Stomach (tissue), 9 donors: ENCODE data around the gene LRRTM2. TPM values are rescaled to one million over a fixed set of nuclear protein-coding genes. Genes with fewer than 3 reads are reported as not detected.

Experiments used
- DNase-seq, 2 donors: peaks; one replicate each; pipeline versions ENCODE4 v3.0.0 to v3.0.0-alpha.2; 2013 to 2019
- H3K27ac ChIP-seq, 5 donors: fragments of 200-600 bp in 4 of 5; sonication (generic) in 4 of 5; one replicate each; pipeline ENCODE4 v1.5.1; 2013 to 2019; ENCODE audit warnings: mild to moderate bottlenecking in 1 of 5, moderate library complexity in 1 of 5
- H3K27me3 ChIP-seq, 3 donors: fragments of 200-600 bp; sonication (generic); one replicate each; pipeline ENCODE4 v1.5.1; 2017 to 2019; ENCODE audit warnings: mixed run types in 1 of 3
- H3K36me3 ChIP-seq, 4 donors: fragments of 200-600 bp; sonication (generic); 1 replicate in 3 of 4; 2 replicates in 1 of 4; pipeline ENCODE4 v1.5.1; 2016 to 2019
- H3K4me1 ChIP-seq, 4 donors: fragments of 200-600 bp; sonication (generic); one replicate each; pipeline ENCODE4 v1.5.1; 2016 to 2019
- H3K4me3 ChIP-seq, 4 donors: fragments of 200-600 bp; sonication (generic) in 3 of 4; one replicate each; pipeline ENCODE4 v1.5.1; 2016 to 2019; ENCODE audit warnings: mild to moderate bottlenecking in 1 of 4
- H3K9me3 ChIP-seq, 4 donors: fragments of 200-600 bp; sonication (generic); one replicate each; pipeline ENCODE4 v1.5.1; 2016 to 2019
- EP300 ChIP-seq: sonication (generic); formaldehyde crosslinking; IDR thresholded peaks from one replicate; pipeline ENCODE4 v1.6.1; 2017; ENCODE audit warnings: antibody characterized with exemption
- POLR2A ChIP-seq, 4 donors: fragments of 450-650 bp; IDR thresholded peaks; one replicate each; pipeline ENCODE4 v1.6.1; 2016; ENCODE audit warnings: antibody characterized with exemption in 4 of 4, control low read depth in 2 of 4, mild to moderate bottlenecking in 1 of 4, moderate library complexity in 1 of 4
- POLR2AphosphoS5 ChIP-seq, 3 donors: sonication (generic); formaldehyde crosslinking; IDR thresholded peaks; one replicate each; pipeline ENCODE4 v1.6.1; 2016; ENCODE audit warnings: antibody characterized with exemption in 3 of 3
- WGBS, 5 donors: extraction: QIAGEN DNeasy Blood & Tissue Kit in 3 of 5; methylation state at CpG; one replicate each; pipeline versions ENCODE4 v1.1.5 to v1.1.7; 2013 to 2018; 5-methylcytosine and 5-hydroxymethylcytosine counted together
- intact Hi-C: fragments of 100-400 bp; cut with DNase I; formaldehyde crosslinking; loops from one replicate; pipeline ENCODE4 v1.15.1; 2023; ENCODE audit warnings: low total_unique reads
- polyA plus RNA-seq, 3 donors: library from polyadenylated mRNA; stranded (reverse); fragments of 200-250 nt; gene quantifications; one replicate each; pipeline ENCODE4 v1.2.3, GENCODE V29; 2013
- total RNA-seq, 5 donors: library from RNA; depleted of rRNA; stranded (reverse); fragments of >200 nt; gene quantifications; one replicate each; pipeline versions ENCODE4 v1.1.0 to v1.2.3, GENCODE V29; 2014 to 2016
- TF ChIP-seq, protein P1 (sequence below), 7 experiments: fragments of 450-650 bp in 4 of 7; fragments of 200-600 bp in 3 of 7; sonication (generic) in 3 of 7; IDR thresholded peaks; one replicate each; pipeline ENCODE4 v1.5.1; 2016 to 2019; ENCODE audit warnings: antibody characterized with exemption in 7 of 7, control low read depth in 2 of 7, mild to moderate bottlenecking in 1 of 7
- donor health status: healthy with polysubstance abuse.
- donor health status: Bipolar disorder and iron deficiency.
- donor health status: healthy.

The LRRTM2 gene
- total and polyA plus RNA-seq, 8 donors, result 0.15 to 1.5 TPM; not detected in 6

DNA sequence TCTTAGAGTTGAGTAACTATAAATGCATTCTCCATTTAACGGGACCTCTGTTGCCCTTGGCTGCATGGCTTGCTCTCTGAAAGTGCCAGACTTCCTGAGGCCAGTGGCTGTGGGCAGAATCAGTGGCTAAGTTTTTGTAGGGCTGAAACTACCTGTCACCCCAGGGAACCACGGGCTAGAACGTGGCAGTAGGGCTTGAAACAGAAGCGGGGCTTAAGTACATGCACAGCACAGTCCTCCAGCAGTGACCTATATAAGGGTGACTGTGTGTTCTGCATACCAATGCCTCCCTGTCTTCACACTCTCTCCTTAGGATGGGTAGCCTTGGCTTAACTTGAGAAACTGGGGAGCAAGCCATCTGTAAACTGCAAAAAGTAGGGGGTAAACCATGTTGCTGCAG lies 43.6 kb upstream of the LRRTM2 start:
- Histone ChIP-seq H3K9me3 (no peaks in the 10 kb centered on the region), H3K27ac (no peak overlapping the region), H3K36me3 (peaks cover 0 to 59% (median 54%) of the 10 kb centered on the region in 4 donors), H3K4me1 (peaks cover 0 to 7% (median 4%) of the 10 kb centered on the region in 4 donors), H3K4me3 (no peak overlapping the region), H3K27me3 (no peaks in the 10 kb centered on the region)
- no peak for TF ChIP-seq EP300
- no peak for TF ChIP-seq POLR2A (IDR thresholded peaks at IDR 0.05)
- TF ChIP-seq, protein P1, sequence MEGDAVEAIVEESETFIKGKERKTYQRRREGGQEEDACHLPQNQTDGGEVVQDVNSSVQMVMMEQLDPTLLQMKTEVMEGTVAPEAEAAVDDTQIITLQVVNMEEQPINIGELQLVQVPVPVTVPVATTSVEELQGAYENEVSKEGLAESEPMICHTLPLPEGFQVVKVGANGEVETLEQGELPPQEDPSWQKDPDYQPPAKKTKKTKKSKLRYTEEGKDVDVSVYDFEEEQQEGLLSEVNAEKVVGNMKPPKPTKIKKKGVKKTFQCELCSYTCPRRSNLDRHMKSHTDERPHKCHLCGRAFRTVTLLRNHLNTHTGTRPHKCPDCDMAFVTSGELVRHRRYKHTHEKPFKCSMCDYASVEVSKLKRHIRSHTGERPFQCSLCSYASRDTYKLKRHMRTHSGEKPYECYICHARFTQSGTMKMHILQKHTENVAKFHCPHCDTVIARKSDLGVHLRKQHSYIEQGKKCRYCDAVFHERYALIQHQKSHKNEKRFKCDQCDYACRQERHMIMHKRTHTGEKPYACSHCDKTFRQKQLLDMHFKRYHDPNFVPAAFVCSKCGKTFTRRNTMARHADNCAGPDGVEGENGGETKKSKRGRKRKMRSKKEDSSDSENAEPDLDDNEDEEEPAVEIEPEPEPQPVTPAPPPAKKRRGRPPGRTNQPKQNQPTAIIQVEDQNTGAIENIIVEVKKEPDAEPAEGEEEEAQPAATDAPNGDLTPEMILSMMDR (IDR thresholded peaks at IDR 0.05), result no peak
- TF ChIP-seq POLR2AphosphoS5 (IDR thresholded peaks at IDR 0.05), result no peak
- no peak for DNase-seq
- intact Hi-C loops, result no loop called here
- WGBS, 5 donors, result 79 to 87% (median 84%) methylated on average over 4 of the region's 4 CpGs

DNA sequence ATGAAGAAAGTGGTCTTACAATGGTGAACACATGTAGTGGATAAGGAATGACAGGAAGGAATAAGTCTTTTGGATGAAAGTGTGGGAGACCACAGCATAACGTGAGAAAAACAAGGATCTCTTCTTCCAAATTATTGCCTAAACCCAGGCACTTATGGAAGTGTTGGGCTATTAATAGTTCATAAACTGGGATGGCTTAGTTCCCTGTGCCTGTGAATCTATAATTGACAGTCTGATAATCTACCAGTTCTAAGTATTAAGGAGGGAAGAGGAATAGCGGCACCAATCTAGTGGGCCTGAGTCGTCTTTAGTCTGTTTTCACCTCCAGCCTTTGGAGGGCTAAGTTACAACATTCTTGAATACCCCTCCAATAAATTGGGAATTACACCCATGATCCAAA lies 39.2 kb upstream of the LRRTM2 start:
- no peak overlapping the region for H3K4me3 ChIP-seq
- no peaks in the 10 kb centered on the region for H3K27me3 ChIP-seq
- H3K27ac ChIP-seq, result no peak overlapping the region
- DNase-seq, result no peak
- intact Hi-C loops, result no loop called here
- H3K9me3 ChIP-seq, result no peaks in the 10 kb centered on the region
- peaks cover 0 to 73% (median 53%) of the 10 kb centered on the region in 4 donors for H3K36me3 ChIP-seq
- WGBS, 5 donors, result 95 to 98% (median 96%) methylated on average over 3 of the region's 3 CpGs
- TF ChIP-seq, protein P1 (IDR thresholded peaks at IDR 0.05), result no peak
- TF ChIP-seq POLR2A (IDR thresholded peaks at IDR 0.05) (no peak), POLR2AphosphoS5 (IDR thresholded peaks at IDR 0.05) (no peak), EP300 (no peak)
- H3K4me1 ChIP-seq, result no peaks in the 10 kb centered on the region

DNA sequence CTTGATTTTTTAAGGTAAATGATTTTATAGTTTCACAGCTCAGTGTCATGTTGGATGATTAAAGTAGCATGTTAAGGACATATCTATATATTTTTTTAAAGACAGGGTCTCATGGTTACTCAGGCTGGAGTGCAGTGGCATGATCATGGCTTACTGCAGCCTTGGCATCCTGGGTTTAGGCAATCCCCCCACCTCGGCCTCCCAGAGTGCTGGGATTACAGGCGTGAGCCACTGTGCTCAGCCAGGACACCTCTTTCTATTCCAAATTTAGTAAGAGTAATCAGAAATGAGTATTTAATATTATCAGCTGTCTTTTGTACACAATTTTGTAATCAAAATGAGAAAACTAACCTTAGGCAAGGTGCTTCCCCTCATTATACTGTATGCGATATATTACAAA lies 38.6 kb upstream of the LRRTM2 start:
- H3K27me3 ChIP-seq, result no peaks in the 10 kb centered on the region
- H3K27ac ChIP-seq, result no peak overlapping the region
- TF ChIP-seq, protein P1 (IDR thresholded peaks at IDR 0.05), result no peak
- TF ChIP-seq POLR2A (IDR thresholded peaks at IDR 0.05), result no peak
- TF ChIP-seq EP300, result no peak
- TF ChIP-seq POLR2AphosphoS5 (IDR thresholded peaks at IDR 0.05), result no peak
- H3K9me3 ChIP-seq, result no peaks in the 10 kb centered on the region
- H3K36me3 ChIP-seq, result peaks cover 0 to 73% (median 52%) of the 10 kb centered on the region in 4 donors
- intact Hi-C loops, result no loop called here
- 95 to 97% (median 96%) methylated on average over 3 of the region's 3 CpGs for WGBS, 5 donors
- no peaks in the 10 kb centered on the region for H3K4me1 ChIP-seq
- H3K4me3 ChIP-seq, result no peak overlapping the region
- DNase-seq, result no peak

DNA sequence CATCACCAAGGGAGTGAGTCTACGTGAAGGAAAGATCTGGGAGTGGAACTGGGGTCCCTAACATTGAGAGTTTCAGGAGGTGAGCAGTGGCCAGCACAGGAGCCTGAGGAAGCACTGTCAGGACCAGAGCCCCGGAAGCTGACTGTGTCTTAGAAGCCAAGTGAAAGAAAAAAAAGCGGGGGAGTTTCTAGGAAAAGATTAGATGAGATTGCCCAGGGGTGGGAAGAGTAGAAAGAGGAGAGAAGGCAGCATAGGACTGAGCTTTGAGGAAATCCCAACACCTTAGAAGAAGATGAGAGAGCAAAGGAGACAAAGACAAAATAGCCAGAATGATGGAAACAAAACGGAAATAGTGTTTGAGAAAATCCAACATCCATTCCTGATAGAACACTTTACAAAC lies 37.0 kb upstream of the LRRTM2 start:
- DNase-seq, result no peak
- H3K27me3 ChIP-seq, result no peaks in the 10 kb centered on the region
- H3K27ac ChIP-seq, result no peak overlapping the region
- TF ChIP-seq POLR2AphosphoS5 (IDR thresholded peaks at IDR 0.05) (no peak), POLR2A (IDR thresholded peaks at IDR 0.05) (no peak)
- H3K4me1 ChIP-seq, result no peaks in the 10 kb centered on the region
- peaks cover 0 to 75% (median 55%) of the 10 kb centered on the region in 4 donors for H3K36me3 ChIP-seq
- no peak overlapping the region for H3K4me3 ChIP-seq
- 86 to 93% (median 89%) methylated on average over 4 of the region's 4 CpGs for WGBS, 5 donors
- H3K9me3 ChIP-seq, result no peaks in the 10 kb centered on the region
- intact Hi-C loops, result no loop called here

DNA sequence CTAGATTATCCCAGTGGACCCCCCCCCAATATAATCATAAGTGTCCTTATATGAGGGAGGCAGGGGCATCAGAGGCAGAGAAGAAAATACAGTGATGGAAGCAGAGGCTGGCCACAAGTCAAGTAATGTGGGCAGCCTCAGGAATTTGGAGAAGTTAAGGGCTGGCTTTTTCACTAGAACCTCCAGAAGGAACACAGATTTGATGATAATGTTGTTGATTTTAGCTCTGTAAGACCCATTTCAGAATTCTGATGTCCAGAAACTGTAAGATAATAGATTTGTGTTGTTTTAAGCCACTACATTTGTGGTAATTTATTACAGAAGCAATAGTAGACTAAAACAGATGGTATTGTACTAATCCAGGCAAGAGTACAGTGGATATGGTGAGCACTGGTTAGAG lies 36.3 kb upstream of the LRRTM2 start:
- H3K27me3 ChIP-seq, result no peaks in the 10 kb centered on the region
- no peak for TF ChIP-seq POLR2A (IDR thresholded peaks at IDR 0.05)
- TF ChIP-seq POLR2AphosphoS5 (IDR thresholded peaks at IDR 0.05), result no peak
- TF ChIP-seq, protein P1 (IDR thresholded peaks at IDR 0.05), result no peak
- no peak for TF ChIP-seq EP300
- H3K36me3 ChIP-seq, result peaks cover 0 to 81% (median 61%) of the 10 kb centered on the region in 4 donors
- intact Hi-C loops, result no loop called here
- DNase-seq, result no peak
- no peaks in the 10 kb centered on the region for H3K4me1 ChIP-seq
- H3K4me3 ChIP-seq, result no peak overlapping the region
- no peaks in the 10 kb centered on the region for H3K9me3 ChIP-seq
- no peak overlapping the region for H3K27ac ChIP-seq
